Measurements from ENCODE around the gene CCDC127. TPM values are rescaled to one million over a fixed set of nuclear protein-coding genes. Genes with fewer than 3 reads are reported as not detected.

CCDC127 gene
- total RNA-seq, 1 donor from 2014 or later, result 8.8 TPM

DNA sequence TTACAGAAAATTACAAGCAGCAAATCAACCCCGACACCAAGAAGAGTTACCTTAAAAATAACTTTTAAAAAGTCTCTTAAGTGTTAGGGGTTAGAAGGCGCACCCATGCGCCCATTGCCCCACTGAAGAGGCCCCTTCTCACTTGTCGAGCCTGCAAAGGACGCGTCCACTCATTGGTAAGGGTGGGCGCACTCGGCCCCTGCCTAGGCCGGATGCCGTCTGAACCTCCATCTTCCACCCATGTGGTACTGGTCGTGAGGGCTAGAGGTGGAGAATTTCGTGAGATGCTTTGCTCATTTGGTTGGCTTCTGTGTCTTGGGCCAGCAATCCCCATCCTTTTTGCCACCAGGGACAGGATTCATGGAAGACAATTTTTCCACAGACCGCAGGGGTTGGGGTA, 54.1 kb downstream of the CCDC127 start:
- Mint-ChIP-seq H3K27ac (ENCODE audit: unreplicated experiment) (no peak overlapping the region), H3K27me3 (ENCODE audit: low read depth, unreplicated experiment) (peaks cover 16% of the 10 kb centered on the region), H3K4me3 (ENCODE audit: unreplicated experiment) (no peak overlapping the region), H3K9me3 (ENCODE audit: unreplicated experiment) (peaks cover 5% of the 10 kb centered on the region), H3K4me1 (ENCODE audit: low read depth, unreplicated experiment) (peaks cover 23% of the 10 kb centered on the region), H3K36me3 (ENCODE audit: low read depth, unreplicated experiment) (peaks cover 2% of the 10 kb centered on the region)
- H3K4me2 ChIP-seq (ENCODE audit: low read length), result no peak overlapping the region
- H2AFZ ChIP-seq (ENCODE audit: low read depth, low read length), result no peak overlapping the region
- no peak overlapping the region for H3K9ac ChIP-seq (ENCODE audit: low read length)
- no peaks in the 10 kb centered on the region for H3K27me3 ChIP-seq (ENCODE audit: insufficient read depth, low read length)
- no peak for DNase-seq (ENCODE audit: low read depth)
- H3K4me3 ChIP-seq (ENCODE audit: insufficient read depth, low read depth, low read length), result no peak overlapping the region
- no peaks in the 10 kb centered on the region for H3K79me2 ChIP-seq (ENCODE audit: insufficient read depth, low read length)
- TF ChIP-seq, protein P1, sequence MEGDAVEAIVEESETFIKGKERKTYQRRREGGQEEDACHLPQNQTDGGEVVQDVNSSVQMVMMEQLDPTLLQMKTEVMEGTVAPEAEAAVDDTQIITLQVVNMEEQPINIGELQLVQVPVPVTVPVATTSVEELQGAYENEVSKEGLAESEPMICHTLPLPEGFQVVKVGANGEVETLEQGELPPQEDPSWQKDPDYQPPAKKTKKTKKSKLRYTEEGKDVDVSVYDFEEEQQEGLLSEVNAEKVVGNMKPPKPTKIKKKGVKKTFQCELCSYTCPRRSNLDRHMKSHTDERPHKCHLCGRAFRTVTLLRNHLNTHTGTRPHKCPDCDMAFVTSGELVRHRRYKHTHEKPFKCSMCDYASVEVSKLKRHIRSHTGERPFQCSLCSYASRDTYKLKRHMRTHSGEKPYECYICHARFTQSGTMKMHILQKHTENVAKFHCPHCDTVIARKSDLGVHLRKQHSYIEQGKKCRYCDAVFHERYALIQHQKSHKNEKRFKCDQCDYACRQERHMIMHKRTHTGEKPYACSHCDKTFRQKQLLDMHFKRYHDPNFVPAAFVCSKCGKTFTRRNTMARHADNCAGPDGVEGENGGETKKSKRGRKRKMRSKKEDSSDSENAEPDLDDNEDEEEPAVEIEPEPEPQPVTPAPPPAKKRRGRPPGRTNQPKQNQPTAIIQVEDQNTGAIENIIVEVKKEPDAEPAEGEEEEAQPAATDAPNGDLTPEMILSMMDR (IDR thresholded peaks at IDR 0.05; ENCODE audit: insufficient read depth, low read depth, low read length), result no peak
- no peak for TF ChIP-seq EZH2 (IDR thresholded peaks at IDR 0.05; ENCODE audit: insufficient read depth, low read length)
- no peaks in the 10 kb centered on the region for H3K9me3 ChIP-seq (ENCODE audit: insufficient read depth, low read depth, low read length)
- H4K20me1 ChIP-seq (ENCODE audit: insufficient read depth, low read length), result no peaks in the 10 kb centered on the region
- peaks cover 35% of the 10 kb centered on the region for H3K4me1 ChIP-seq (ENCODE audit: insufficient read depth, low read length)
- FAIRE-seq, result no peak
- H3K27ac ChIP-seq (ENCODE audit: low read depth, low read length), result no peak overlapping the region
- no peaks in the 10 kb centered on the region for H3K36me3 ChIP-seq (ENCODE audit: insufficient read depth, low read length)

DNA sequence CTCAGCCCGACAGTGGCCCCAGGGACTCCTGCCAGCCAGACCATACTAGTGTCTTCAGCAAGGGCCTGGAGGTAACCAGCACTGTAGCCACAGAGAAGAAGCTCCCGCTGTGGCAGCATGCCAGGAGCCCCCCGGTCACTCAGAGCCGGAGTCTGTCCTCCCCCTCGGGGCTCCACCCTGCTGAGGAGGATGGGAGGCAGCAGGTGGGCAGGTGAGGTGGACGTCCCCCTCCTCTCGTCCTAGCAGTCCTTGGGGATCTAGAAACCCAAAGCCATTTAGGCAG, 54.7 kb downstream of the CCDC127 start:
- DNase-seq (ENCODE audit: low read depth) (no peak), FAIRE-seq (no peak)
- Histone ChIP-seq H3K9ac (ENCODE audit: low read length) (no peak overlapping the region), H3K79me2 (ENCODE audit: insufficient read depth, low read length) (no peaks in the 10 kb centered on the region), H2AFZ (ENCODE audit: low read depth, low read length) (no peak overlapping the region), H3K27me3 (ENCODE audit: insufficient read depth, low read length) (no peaks in the 10 kb centered on the region), H3K36me3 (ENCODE audit: insufficient read depth, low read length) (no peaks in the 10 kb centered on the region), H3K4me3 (ENCODE audit: insufficient read depth, low read depth, low read length) (no peak overlapping the region), H3K9me3 (ENCODE audit: insufficient read depth, low read depth, low read length) (no peaks in the 10 kb centered on the region), H3K4me2 (ENCODE audit: low read length) (no peak overlapping the region), H4K20me1 (ENCODE audit: insufficient read depth, low read length) (no peaks in the 10 kb centered on the region), H3K4me1 (ENCODE audit: insufficient read depth, low read length) (peaks cover 40% of the 10 kb centered on the region), H3K27ac (ENCODE audit: low read depth, low read length) (no peak overlapping the region)
- Mint-ChIP-seq H3K27me3 (ENCODE audit: low read depth, unreplicated experiment) (peaks cover 16% of the 10 kb centered on the region), H3K4me3 (ENCODE audit: unreplicated experiment) (no peak overlapping the region), H3K9me3 (ENCODE audit: unreplicated experiment) (peaks cover 5% of the 10 kb centered on the region), H3K4me1 (ENCODE audit: low read depth, unreplicated experiment) (peaks cover 18% of the 10 kb centered on the region), H3K27ac (ENCODE audit: unreplicated experiment) (no peak overlapping the region), H3K36me3 (ENCODE audit: low read depth, unreplicated experiment) (peaks cover 2% of the 10 kb centered on the region)
- TF ChIP-seq, protein P1 (IDR thresholded peaks at IDR 0.05; ENCODE audit: insufficient read depth, low read depth, low read length), result no peak
- no peak for TF ChIP-seq EZH2 (IDR thresholded peaks at IDR 0.05; ENCODE audit: insufficient read depth, low read length)

DNA sequence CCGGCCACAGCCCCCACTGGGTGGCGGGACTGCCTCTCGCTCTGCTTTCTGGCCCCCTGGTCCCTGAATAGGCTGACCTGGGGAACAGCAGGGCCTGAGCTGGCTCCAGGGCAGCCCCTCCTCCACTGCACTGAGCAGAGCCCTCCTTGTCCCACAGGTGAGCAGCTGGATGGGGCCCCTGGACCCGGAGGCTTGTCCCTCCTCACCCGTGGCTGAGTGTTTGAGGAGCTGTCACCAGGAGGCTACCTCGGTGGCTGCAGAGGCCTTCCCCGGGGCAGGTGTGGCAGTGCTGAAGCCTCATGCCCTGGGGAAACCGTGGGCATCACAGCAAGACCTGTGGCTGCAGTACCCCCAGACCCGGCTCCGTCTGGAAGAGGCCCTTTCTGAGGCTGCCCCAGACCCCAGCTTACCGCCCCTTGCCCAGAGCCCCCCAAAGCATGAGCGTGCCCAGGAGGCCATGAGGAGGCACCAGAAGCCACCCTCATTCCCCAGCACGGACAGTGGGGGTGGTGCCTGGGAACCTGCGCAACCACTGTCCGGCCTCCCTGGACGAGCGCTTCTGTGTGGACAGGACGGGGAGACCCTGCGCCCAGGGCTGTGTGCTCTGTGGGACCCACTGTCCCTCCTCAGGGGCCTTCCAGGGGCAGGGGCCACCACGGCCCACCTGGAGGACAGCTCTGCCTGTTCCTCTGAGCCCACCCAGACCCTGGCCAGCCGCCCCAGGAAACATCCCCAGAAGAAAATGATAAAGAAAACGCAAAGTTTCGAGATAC, 55.2 kb downstream of the CCDC127 start:
- Mint-ChIP-seq H3K36me3 (ENCODE audit: low read depth, unreplicated experiment) (peaks cover 2% of the 10 kb centered on the region), H3K27me3 (ENCODE audit: low read depth, unreplicated experiment) (peaks cover 16% of the 10 kb centered on the region), H3K4me1 (ENCODE audit: low read depth, unreplicated experiment) (peaks cover 17% of the 10 kb centered on the region), H3K4me3 (ENCODE audit: unreplicated experiment) (no peak overlapping the region), H3K27ac (ENCODE audit: unreplicated experiment) (no peak overlapping the region), H3K9me3 (ENCODE audit: unreplicated experiment) (peaks cover 5% of the 10 kb centered on the region)
- DNase-seq (ENCODE audit: low read depth) (no peak), FAIRE-seq (no peak)
- H3K27ac ChIP-seq (ENCODE audit: low read depth, low read length), result no peak overlapping the region
- H3K4me3 ChIP-seq (ENCODE audit: insufficient read depth, low read depth, low read length), result no peak overlapping the region
- H4K20me1 ChIP-seq (ENCODE audit: insufficient read depth, low read length), result no peaks in the 10 kb centered on the region
- H3K36me3 ChIP-seq (ENCODE audit: insufficient read depth, low read length), result no peaks in the 10 kb centered on the region
- H3K27me3 ChIP-seq (ENCODE audit: insufficient read depth, low read length), result no peaks in the 10 kb centered on the region
- H3K4me1 ChIP-seq (ENCODE audit: insufficient read depth, low read length), result peaks cover 35% of the 10 kb centered on the region
- no peaks in the 10 kb centered on the region for H3K9me3 ChIP-seq (ENCODE audit: insufficient read depth, low read depth, low read length)
- H3K9ac ChIP-seq (ENCODE audit: low read length), result no peak overlapping the region
- TF ChIP-seq, protein P1 (IDR thresholded peaks at IDR 0.05; ENCODE audit: insufficient read depth, low read depth, low read length), result no peak
- TF ChIP-seq EZH2 (IDR thresholded peaks at IDR 0.05; ENCODE audit: insufficient read depth, low read length), result no peak
- no peaks in the 10 kb centered on the region for H3K79me2 ChIP-seq (ENCODE audit: insufficient read depth, low read length)
- no peak overlapping the region for H2AFZ ChIP-seq (ENCODE audit: low read depth, low read length)
- no peak overlapping the region for H3K4me2 ChIP-seq (ENCODE audit: low read length)
